GM18526 (cell line): ENCODE data around the gene ZMIZ1.

Source experiments
- POLR2A ChIP-seq: IDR thresholded peaks from 3 replicates; pipeline ENCODE4 v1.6.1; 2011; ENCODE audit not compliant: insufficient read length; ENCODE audit errors: extremely low read depth

ZMIZ1 gene

DNA sequence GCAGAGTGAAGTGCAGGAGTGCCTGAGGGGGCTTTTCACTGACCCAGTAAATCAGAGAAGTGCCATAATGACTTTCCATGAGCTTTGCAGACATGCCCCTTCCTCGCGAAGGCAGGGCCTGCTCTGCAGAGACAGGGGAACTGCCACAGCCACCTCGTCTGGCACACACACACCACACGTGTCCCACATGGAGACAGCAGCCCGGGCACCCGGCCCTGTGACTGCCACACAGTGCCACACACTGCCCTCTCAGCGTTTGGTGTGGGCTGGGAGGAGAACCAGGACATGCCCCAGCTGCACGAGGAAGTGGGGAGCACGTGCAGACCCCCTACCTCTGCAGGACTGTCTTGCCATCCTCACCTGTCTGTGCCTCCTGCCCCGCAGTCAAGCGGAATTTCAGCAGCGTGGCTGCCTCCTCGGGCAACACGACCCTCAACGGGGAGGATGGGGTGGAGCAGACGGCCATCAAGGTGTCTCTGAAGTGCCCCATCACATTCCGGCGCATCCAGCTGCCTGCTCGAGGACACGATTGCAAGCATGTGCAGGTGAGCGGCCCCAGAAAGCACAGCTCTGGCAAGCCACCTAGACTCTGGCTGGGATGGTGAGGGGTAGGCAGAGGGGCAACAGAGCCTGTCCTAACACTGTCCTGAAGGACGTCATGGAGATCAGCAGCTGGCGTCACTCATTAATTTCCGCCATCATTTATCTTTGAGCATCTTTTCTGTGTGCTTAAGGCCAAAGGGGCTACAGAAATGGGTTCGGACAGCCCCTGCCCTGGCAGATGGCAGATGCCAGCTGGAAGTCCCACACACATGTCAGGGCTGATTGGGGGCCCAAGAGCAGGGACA lies 235.1 kb downstream of the ZMIZ1 start:
- TF ChIP-seq POLR2A: no peak

- no peak for TF ChIP-seq POLR2A
Measured at GRCh38 chr10:79304479-79305087, 235.8 kb downstream of the ZMIZ1 start.

GRCh38 chr10:79305515-79305914 lies 236.7 kb downstream of the ZMIZ1 start:
- TF ChIP-seq POLR2A: no peak

- no peak for TF ChIP-seq POLR2A
Measured at GRCh38 chr10:79305988-79306387, 237.2 kb downstream of the ZMIZ1 start.

GRCh38 chr10:79306644-79307220 lies 238.0 kb downstream of the ZMIZ1 start:
- TF ChIP-seq POLR2A: no peak

DNA sequence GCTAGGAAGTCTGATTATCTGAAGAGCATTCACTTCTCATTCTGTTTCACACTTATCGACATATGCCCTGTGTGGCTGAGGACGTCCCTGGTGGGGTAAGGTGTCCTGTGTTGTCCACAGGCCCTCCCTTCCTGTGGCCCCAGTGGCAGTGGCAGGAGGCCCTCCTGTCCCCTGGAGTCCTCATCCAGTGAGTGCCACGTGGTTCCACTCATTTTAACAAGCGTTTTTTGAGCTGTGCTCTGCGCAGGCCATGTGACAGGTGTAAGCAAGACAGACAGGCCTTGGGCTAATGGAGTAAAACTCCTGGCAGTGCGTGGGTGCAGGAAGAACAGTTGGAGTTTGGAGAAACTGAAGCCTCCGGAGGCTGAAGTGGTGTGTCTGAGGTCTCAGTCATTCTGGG lies 239.2 kb downstream of the ZMIZ1 start:
- no peak for TF ChIP-seq POLR2A

GRCh38 chr10:79308969-79309665 lies 240.4 kb downstream of the ZMIZ1 start:
- TF ChIP-seq POLR2A: no peak

- no peak for TF ChIP-seq POLR2A
Measured at GRCh38 chr10:79310200-79310865, 241.6 kb downstream of the ZMIZ1 start.

GRCh38 chr10:79310911-79311573 lies 242.3 kb downstream of the ZMIZ1 start:
- no peak for TF ChIP-seq POLR2A

GRCh38 chr10:79311581-79312407 lies 243.0 kb downstream of the ZMIZ1 start:
- TF ChIP-seq POLR2A: no peak

DNA sequence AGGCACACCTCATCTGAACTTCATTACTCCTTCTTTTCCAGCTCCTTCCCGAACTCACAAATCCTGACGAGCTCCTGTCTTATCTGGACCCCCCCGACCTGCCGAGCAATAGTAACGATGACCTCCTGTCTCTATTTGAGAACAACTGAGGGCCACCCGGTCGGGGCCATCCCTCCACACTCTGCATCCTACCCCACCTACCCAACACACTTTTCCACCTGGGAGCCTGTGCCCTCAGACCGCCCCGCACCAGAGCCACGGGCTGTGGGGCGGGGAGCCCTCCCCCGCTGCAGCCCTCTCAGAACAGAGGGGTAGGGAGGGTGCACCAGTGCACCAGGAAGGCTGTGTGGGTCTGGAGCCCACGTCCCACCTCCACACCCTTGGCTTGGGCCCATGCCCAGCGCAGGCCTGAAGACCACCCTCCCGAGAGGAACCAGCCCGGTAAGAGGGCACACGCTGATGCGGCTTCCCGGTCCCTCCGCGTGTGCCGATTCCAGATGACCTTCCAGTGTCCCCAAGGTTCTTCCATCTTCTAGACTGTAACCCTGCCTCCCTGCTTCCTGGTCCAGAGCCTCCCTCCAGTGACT lies 243.9 kb downstream of the ZMIZ1 start:
- no peak for TF ChIP-seq POLR2A

DNA sequence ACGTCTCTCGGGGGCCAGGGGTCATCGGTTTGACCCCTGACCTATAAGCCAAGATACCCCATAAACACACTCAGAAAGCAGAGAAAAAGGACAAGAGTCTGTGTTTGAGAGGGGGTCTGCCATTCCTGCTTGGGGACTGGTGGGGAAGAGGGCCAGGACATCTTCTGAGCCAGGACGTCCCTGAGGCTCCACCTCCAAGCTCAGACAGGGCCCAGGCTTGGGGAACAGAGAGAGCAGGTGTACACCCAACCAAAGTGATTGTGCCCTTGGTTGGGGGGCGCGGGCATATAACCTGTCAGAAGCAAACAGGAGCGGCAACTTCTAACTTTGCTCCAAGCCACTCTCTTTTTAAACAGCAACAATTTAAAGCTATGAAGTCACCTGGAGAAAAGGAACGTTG lies 244.6 kb downstream of the ZMIZ1 start:
- TF ChIP-seq POLR2A: no peak

DNA sequence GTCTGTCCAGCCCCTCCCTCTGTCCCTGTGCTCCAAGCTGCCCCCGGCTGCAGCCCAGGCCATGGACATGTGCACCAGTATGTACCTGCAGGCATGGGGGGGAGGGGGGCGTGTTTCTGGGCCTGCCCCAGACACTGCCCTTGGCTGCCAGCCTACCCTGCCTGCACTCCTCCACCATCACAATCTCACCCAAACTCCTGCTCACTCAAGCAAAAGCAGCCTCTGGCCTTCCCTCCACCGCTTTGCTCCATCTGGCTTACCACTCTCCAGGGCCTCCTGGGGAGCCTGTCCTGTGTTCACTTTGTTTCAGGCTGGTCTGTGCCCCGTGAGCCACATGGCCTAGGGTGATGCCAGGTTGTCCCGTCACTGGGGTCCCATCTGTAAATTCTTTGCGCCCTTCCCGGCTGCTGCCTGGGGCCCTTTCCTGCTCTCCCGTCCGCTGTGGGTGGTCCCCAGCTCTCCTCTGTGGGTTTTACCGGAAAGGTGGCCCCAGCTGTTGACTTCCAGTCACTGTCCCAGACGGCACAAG lies 245.2 kb downstream of the ZMIZ1 start:
- TF ChIP-seq POLR2A: no peak
